PC-9 (cell line): Measurements from ENCODE around the gene FAM217B.

ENCODE experiments used
- EZH2 ChIP-seq: fragments of 200-600 bp; sonication (generic); IDR thresholded peaks from 2 replicates; pipeline ENCODE4 v1.8.0; 2017; ENCODE audit warnings: antibody characterized with exemption, low read depth
- TF ChIP-seq, protein P1 (sequence below): fragments of 200-600 bp; sonication (generic); conservative IDR thresholded peaks from 2 replicates; pipeline ENCODE4 v1.6.1; 2017; ENCODE audit warnings: mixed run types, antibody characterized with exemption, mild to moderate bottlenecking, moderate library complexity

DNA sequence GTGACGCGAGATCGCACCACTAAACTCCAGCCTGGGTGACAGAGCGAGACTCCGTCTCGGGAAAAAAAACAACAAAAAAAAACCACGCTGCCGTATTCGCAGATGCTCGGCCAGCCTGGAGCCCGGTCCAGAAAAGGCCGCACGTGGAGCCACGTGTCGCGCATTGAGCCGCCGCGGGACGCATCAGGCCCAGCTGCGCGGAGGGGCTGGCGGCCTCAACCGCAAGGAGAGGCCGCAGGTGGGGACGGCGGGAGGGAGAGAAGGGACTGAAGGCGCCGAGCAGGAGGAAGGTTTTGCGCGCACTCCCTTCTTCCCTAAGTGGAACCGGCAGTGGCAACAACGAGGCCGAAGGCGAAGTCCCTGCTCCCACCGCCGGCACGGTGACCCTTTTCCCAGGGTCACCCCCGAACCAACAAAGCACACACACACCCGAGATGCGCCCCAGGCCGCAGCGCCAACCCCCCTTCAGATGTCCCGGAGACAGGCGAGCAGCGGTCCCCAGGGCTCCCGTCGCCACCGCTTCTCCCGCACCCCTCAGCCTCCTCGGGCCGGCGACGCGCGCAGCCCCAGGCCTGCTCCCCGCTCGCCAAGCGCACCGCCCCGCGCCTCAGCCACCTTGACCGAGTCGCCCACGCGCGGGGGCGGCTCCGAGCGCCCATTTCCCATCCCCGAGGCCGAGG lies 7.4 kb upstream of the FAM217B start:
- TF ChIP-seq, protein P1, sequence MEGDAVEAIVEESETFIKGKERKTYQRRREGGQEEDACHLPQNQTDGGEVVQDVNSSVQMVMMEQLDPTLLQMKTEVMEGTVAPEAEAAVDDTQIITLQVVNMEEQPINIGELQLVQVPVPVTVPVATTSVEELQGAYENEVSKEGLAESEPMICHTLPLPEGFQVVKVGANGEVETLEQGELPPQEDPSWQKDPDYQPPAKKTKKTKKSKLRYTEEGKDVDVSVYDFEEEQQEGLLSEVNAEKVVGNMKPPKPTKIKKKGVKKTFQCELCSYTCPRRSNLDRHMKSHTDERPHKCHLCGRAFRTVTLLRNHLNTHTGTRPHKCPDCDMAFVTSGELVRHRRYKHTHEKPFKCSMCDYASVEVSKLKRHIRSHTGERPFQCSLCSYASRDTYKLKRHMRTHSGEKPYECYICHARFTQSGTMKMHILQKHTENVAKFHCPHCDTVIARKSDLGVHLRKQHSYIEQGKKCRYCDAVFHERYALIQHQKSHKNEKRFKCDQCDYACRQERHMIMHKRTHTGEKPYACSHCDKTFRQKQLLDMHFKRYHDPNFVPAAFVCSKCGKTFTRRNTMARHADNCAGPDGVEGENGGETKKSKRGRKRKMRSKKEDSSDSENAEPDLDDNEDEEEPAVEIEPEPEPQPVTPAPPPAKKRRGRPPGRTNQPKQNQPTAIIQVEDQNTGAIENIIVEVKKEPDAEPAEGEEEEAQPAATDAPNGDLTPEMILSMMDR: no peak
- TF ChIP-seq EZH2: no peak
